ENCODE data around the gene ZDHHC5. TPM values are rescaled to one million over a fixed set of nuclear protein-coding genes. Genes with fewer than 3 reads are reported as not detected.
A peak's percentile ranks its signal among the peaks of the same experiment; 100 is the strongest.

The ZDHHC5 gene
- total RNA-seq, 1 donor from 2014 or later, result 56.7 TPM

- TF ChIP-seq CTCF (conservative IDR thresholded peaks at IDR 0.05), result peak; percentile 98
- Mint-ChIP-seq H3K27me3 (peaks cover 41% of the 10 kb centered on the region), H3K4me1 (ENCODE audit: unreplicated experiment) (peaks cover 75% of the 10 kb centered on the region), H3K9me3 (no peaks in the 10 kb centered on the region), H3K4me3 (peak overlapping the region; percentile 28), H3K36me3 (peaks cover 17% of the 10 kb centered on the region), H3K27ac (peak overlapping the region; percentile 59)
- peak; percentile 89 for DNase-seq (ENCODE audit: extremely low spot score, unreplicated experiment)
These were observed 22.9 kb upstream of the ZDHHC5 start for GRCh38 chr11:57644748-57645688.

GRCh38 chr11:57645689-57646085 is 22.2 kb upstream of the ZDHHC5 start:
- Mint-ChIP-seq H3K4me3 (no peak overlapping the region), H3K27me3 (peaks cover 46% of the 10 kb centered on the region)

GRCh38 chr11:57646194-57646798 is 21.6 kb upstream of the ZDHHC5 start:
- Mint-ChIP-seq H3K36me3 (peaks cover 10% of the 10 kb centered on the region), H3K27me3 (peaks cover 52% of the 10 kb centered on the region), H3K27ac (peak overlapping the region; percentile 85), H3K4me1 (ENCODE audit: unreplicated experiment) (peaks cover 71% of the 10 kb centered on the region), H3K4me3 (peak overlapping the region; percentile 85), H3K9me3 (no peaks in the 10 kb centered on the region)
- TF ChIP-seq CTCF (conservative IDR thresholded peaks at IDR 0.05), result no peak
- DNase-seq (ENCODE audit: extremely low spot score, unreplicated experiment), result no peak

More at GRCh38 chr11:57645689-57646085, 22.2 kb upstream of the ZDHHC5 start:
- Mint-ChIP-seq H3K9me3 (no peaks in the 10 kb centered on the region), H3K4me1 (ENCODE audit: unreplicated experiment) (peaks cover 77% of the 10 kb centered on the region), H3K27ac (peak overlapping the region; percentile 56), H3K36me3 (peaks cover 16% of the 10 kb centered on the region)
- no peak for TF ChIP-seq CTCF (conservative IDR thresholded peaks at IDR 0.05)
- DNase-seq (ENCODE audit: extremely low spot score, unreplicated experiment), result no peak

GRCh38 chr11:57646799-57647303 is 21.1 kb upstream of the ZDHHC5 start:
- Mint-ChIP-seq H3K27ac (peak overlapping the region; percentile 85), H3K36me3 (peaks cover 9% of the 10 kb centered on the region), H3K27me3 (peaks cover 57% of the 10 kb centered on the region), H3K4me1 (ENCODE audit: unreplicated experiment) (peaks cover 69% of the 10 kb centered on the region), H3K9me3 (no peaks in the 10 kb centered on the region), H3K4me3 (peak overlapping the region; percentile 85)
- no peak for TF ChIP-seq CTCF (conservative IDR thresholded peaks at IDR 0.05)
- no peak for DNase-seq (ENCODE audit: extremely low spot score, unreplicated experiment)

GRCh38 chr11:57647372-57647771 is 20.5 kb upstream of the ZDHHC5 start:
- Mint-ChIP-seq H3K27me3 (peaks cover 58% of the 10 kb centered on the region), H3K9me3 (no peaks in the 10 kb centered on the region), H3K4me1 (ENCODE audit: unreplicated experiment) (peaks cover 68% of the 10 kb centered on the region), H3K36me3 (peaks cover 9% of the 10 kb centered on the region), H3K4me3 (peak overlapping the region; percentile 85), H3K27ac (peak overlapping the region; percentile 85)
- no peak for TF ChIP-seq CTCF (conservative IDR thresholded peaks at IDR 0.05)
- DNase-seq (ENCODE audit: extremely low spot score, unreplicated experiment), result no peak
